Measurements from ENCODE around the gene TOR3A.

GRCh38 chr1:179058487-179059483 is 23.1 kb upstream of the TOR3A start:
- TF ChIP-seq POLR2A (IDR thresholded peaks at IDR 0.05): no peak
- TF ChIP-seq, protein P1, sequence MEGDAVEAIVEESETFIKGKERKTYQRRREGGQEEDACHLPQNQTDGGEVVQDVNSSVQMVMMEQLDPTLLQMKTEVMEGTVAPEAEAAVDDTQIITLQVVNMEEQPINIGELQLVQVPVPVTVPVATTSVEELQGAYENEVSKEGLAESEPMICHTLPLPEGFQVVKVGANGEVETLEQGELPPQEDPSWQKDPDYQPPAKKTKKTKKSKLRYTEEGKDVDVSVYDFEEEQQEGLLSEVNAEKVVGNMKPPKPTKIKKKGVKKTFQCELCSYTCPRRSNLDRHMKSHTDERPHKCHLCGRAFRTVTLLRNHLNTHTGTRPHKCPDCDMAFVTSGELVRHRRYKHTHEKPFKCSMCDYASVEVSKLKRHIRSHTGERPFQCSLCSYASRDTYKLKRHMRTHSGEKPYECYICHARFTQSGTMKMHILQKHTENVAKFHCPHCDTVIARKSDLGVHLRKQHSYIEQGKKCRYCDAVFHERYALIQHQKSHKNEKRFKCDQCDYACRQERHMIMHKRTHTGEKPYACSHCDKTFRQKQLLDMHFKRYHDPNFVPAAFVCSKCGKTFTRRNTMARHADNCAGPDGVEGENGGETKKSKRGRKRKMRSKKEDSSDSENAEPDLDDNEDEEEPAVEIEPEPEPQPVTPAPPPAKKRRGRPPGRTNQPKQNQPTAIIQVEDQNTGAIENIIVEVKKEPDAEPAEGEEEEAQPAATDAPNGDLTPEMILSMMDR (IDR thresholded peaks at IDR 0.05): no peak

Data from testis (tissue), 2 donors.